ENCODE data around the gene CCL14.
"Not testable (repeated sequence)": the region's sequence is repeated elsewhere in the genome, so short reads cannot be mapped to it uniquely, and the experiment has no call there.

CCL14 gene

DNA sequence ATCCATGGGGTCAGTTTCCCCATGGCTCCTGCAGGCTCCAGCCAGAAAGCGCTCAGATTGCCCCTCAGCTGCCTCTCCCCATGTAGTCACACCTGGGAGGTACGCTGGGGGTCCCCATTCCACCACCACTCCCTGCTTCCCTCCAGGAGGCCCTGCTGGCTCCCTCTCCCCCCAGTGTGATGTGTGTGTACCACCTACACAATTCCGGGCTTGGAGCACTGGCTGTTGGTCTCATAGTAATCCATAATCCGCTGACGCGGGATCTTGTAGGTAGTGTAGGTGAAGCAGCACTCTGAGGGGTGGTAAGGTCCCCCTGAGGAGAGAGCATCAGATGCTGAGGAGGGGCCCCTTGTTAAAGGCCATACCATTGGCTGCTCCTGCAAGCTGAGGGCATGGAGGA lies 2.4 kb downstream of the CCL14 start:
- DNase-seq, result no peak

DNA sequence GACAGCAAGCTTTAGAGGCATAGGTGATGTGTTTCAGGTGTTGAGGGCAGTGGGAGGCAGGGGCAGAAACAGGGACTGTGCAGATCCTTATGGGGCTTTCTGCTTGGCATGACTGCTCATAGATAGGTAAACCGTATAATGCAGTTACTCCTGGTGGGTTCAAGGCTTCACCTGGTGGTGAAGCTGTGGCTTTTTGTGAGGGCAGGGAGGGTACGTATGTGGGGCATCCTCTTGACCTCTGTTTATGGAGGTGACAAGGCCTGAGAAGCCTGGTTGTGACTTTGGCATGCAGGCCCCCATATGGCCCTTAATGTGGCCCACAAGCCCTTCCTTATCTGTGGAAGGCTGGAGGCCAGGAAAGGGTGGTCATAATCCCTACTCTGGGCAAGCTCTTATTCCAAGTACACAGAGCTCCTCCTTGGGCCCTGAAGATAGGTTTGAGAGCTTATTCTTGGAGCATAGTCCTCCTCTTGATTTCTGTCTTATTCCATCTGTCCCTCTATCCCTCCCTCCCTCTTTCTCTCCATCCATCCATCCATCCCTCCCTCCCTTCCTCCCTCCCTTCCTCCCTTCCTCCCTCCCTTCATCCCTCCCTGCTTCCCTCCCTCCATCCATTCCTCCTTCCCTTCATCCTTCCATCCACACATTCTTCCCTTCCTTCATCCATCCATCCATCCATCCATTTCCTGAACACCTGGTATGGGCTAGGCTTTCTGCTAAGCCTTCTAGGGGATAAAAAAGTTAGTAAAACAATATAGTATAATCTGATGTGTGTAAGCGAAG lies 3.9 kb downstream of the CCL14 start:
- DNase-seq, result no peak

DNA sequence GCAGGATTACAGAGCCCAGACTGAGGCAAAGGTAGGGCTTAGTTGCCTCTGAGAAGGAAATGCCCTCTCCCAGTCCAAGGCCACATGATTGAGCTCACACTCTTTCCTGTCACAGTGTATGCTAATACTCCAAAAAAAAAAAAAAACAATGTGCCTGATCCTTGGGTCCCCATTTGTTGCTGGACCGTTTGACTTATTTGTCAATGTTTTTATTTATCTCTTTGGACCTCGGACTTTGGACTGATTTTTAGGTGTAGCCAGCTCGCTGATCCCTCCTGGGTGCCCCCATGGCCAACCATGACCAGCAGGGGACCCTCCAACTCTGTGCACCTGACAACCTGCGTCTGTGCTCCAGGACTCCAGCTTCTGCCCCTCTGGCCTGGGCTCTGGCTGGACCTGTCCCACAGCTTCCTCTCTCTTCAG lies 4.6 kb downstream of the CCL14 start:
- DNase-seq, result no peak

DNA sequence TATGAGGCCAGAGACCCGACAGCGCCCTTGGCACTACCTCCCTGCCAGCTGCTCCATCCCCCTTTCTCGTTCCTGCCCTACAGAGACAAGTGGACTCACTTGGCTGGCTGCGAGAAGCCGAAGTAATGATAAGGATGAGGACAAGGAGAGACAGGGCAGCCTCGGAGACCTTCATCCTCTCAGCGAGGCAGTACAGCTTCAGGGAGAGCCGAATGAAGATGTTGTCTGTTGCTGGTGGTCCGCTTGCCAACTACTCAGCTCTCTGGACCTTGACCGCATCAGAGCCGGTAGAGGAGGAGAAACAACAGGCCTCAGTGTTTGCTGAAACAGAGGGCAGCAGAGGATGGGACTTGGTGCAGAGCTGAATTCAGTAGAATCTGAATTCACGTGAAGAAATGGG lies 5.3 kb downstream of the CCL14 start, which contains the start of gene CCL16:
CCL16 (minus strand) TSS at position 252 of the 400 bp plus-strand sequence; CDS start at position 175, 77 bp downstream.
- no peak for DNase-seq

DNA sequence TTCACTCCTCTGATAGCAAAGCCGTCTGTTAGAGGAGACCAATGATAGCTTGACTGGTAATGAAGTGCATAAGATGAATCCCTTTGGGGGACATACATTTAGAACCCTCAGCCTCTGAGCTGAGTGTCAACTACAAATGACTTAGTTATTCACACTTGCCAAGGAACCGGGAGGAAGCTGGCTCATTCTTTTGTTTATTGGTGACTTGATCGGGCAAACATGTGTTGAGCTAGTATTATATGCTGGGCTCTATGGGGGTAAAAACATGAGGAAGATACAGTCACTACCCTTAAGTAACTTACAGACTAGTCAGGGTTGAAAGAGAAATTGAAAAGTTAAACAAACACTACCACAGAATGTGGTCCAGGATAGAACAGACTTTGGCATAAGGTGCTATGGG lies 8.2 kb downstream of the CCL14 start:
- DNase-seq, result no peak

DNA sequence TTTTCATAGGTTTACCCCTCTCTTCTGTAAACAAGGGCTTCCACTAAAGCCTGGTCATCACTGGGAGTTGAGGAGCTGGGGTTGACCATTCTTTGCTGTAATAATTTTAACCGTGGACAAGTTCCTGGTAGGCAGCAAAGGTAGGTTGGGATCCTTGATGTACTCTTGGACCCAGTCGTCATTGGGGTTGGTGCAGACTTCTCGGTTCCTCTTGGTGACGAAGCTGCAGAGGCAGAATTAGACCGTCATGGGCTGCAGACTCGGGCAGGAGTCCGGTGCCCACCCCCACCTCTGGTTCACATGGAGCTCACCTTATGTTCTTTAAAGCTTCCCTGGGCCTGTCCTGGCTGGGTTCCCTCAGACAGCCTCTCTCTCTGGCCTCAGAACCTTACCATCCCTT lies 9.0 kb downstream of the CCL14 start:
- no peak for DNase-seq

DNA sequence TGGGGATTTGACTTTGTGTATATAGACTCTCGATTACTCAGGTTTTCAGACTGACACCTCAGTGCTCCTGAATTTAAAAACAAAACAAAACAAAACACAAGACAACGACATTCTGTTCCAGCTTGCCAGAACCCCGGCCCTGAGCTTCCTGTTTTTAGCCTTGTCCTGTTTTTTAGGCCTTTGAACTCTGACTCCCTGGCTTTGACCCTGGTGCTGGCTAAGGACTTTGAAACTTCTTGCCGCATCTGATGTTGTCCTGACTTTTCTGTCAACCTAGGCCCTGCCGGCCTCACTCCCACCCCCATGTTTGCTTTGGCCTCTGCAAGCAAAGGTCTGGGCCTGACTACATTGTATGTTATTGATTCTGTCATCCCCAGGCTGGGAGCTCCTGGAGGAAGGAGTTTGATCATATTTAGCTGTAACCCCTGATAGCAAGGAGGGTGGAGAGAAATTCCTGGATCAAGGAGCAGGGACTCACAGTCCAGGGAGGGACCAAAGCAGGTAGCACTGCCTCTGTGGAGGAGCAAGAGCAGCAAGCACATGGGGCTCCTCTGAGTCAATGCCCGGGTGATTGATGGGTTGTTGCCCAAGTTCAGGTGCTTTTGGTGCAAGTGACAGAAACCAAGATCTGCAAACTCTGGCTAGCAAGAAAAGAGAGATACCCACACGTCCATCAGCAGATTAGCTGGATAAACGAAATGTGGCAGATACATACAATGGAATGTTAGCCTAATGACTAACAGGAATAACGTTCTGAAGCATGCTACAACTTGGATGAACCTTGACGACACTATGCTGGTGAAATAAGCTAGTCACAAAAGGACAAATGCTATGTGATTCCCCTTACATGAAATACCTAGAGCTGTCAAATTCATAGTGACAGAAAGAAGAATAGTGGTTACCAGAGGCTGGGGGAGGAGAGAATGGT lies 12.9 kb downstream of the CCL14 start:
- no peak for DNase-seq

DNA sequence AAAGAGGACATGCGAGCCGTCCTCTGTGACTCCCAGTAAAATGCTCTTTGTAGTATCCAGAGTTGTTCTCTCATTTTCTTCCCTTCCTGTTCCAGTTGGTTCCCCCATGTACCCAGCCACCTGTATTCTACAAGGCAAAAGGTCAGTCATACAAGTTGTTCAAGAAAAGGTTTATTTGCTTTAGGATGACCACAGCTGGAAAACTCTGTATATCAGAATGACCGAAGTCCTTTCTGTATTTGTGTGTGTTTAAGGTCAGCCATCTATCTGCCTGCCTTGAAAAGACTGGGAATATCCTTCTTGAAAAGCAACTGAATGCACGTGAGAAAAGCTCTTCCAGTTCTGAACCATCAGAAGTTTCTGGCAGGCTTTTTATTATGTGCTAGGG lies 13.6 kb downstream of the CCL14 start:
- no peak for DNase-seq

DNA sequence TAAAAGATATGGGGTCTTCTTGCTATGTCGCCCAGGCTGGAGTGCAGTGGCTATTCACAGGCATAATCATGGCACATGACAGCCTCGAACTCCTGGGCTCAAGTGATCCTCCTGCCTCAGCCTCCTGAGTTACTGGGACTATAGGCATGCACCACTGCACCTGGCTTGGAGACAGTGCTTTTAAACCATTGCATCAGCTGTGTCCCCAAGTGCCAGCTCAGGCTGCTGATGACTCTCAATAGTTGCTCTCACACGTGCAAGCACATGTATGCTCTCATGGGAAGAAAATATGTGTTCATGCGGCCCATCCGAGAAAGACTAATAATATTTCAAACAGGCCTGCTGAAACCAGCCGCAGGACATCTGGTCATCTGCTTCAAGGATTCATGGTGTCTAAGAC lies 14.0 kb downstream of the CCL14 start:
- DNase-seq, result no peak

DNA sequence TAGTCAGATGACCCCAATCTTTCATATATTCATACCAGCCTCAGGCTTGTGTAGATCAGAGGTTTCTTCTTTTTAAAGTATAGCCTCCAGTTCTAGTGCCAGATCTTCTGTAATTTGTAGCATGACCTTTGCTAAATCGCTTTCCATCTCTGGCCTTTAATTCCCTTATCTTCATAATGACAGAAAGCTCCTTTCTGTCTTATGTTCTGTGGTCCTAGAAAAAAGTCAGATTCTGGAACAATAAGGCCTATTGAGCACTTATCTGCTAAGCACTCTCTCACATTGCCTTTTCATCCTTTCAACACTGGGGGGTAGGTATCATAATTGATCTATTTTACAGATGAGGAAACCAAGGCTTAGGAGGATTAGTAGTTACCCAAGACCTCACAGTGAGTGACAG lies 14.5 kb downstream of the CCL14 start:
- no peak for DNase-seq

DNA sequence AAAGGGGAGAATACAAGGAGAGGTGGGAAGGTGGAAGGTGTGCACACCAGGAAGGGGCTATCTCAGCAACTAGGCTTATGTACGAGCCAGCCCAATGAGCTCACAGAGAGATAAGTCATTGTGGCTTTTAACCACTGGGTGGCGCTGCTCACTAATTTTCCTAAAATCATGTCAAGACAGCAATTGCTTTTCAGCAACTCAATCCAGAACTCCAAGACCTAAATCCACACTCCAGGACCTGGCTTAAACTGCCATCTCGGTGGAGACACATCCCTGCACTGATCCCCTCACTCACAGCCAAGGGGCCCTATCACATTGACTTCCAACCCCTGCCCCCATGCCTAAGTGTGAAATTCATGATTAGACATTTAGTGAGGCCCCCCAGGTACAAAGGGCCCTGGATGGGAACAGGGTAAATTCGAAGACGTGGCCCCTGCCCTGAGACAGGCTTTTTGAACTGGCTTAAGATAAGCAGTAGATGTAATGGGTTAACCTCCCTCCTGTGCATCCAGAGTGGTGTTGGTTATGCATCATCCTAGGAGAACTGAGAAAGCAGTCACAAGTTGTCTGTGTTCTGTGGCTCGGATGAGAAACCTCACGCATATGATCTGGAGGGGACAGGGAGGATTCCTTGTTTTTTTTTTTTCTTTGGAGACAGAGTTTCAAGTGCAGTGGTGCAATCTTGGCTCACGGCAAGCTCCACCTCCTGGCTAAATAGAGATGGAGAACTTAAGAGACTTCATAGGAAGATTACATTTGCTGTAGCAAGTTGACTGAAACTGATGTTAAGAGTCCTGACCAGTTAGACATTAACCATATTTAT lies 16.8 kb downstream of the CCL14 start:
- DNase-seq, result peak; percentile 44

DNA sequence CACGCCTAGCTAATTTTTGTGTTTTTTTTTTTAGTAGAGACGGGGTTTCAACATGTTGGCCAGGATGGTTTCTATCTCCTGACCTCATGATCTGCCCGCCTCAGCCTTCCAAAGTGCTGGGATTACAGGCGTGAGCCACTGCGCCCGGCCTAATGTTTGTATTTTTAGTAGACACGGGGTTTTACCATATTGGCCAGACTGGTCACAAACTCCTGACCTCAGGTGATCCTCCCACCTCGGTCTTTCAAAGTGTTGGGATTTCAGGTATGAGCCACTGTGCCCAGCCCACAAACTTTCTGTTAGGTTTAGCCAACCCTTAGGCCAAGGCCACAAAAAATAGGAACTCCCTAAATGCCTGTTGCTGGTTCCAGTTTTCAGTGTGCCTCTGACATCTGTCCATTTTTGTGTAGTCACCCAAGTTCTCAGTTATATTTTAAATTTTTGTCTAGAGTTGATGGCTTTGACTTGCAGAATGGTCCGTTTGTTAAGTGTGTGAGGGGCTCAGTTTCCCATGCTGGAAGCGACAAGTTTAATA lies 17.9 kb downstream of the CCL14 start:
- DNase-seq, result no peak

DNA sequence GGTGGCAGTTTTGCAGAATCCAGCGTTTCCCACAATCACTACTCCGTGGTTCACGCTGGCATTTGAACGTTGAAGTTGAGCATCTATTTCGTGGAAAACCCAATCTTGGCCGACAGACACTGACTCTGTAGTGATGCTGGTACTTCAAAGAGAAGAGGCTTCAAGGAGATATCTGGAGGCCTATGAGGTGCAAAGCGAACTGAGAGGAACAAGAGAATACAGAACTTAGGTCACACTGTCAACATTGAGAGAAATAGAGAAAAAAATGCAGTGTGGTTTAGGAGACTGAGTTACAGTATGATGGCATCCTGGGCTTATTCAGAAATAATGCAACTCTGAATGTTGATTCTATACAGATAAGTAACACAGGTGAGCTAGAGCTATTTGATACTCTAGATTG lies 21.3 kb downstream of the CCL14 start:
- DNase-seq, result no peak

DNA sequence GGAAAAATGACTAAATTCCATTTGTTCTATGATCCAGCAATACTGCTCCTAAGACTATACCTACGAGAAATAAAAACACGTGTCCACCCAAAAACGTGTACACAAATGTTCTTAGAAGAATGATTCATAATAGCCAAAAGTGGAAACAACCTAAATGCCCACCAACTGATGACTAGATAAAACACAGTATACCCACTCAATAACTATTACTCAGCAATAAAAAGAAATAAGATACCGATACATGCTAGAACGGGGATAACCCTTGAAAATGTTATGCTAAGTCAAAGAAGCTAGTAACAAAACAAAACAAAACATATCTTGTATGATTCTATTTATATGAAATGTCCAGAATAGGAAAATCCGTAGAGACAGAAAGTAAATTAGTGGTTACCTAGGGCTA lies 22.9 kb downstream of the CCL14 start:
- no peak for DNase-seq

DNA sequence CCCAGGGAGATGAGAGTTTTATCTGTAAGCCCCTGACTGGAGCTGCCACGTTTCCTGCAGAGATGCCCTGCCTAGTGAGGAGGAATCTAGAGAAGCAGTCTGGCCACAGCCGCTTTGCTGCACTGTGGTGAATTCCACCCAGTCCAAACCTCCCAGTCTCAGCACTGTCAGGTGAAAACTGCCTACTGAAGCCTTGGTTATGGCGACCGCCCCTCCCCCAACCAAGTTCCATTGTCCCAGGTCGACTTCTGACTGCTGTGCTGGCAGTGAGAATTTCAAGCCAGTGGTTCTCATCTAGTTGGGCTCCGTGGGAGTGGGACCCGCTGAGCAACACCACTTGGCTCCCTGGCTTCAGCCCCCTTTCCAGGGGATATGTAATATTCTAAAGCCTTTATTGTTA lies 32.8 kb downstream of the CCL14 start:
- DNase-seq, result no peak

DNA sequence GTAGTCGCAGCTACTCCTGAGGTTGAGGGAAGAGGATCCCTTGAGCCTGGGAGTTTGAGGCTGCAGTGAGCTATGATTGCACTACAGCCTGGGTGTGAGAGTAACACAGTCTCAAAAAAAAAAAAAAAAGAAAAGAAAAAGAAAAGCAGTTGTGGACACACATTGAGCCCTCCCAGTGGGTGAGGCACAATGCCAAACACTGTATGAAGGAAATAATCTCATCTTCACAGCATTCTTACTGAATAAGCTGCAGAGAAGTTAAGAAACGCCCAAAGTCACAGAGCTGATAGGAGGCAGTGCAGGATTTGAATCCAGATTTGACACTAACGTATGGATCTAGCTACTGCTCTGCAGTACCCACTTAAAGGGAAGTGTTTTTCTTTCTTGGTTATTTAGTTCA lies 37.1 kb downstream of the CCL14 start:
- no peak for DNase-seq

DNA sequence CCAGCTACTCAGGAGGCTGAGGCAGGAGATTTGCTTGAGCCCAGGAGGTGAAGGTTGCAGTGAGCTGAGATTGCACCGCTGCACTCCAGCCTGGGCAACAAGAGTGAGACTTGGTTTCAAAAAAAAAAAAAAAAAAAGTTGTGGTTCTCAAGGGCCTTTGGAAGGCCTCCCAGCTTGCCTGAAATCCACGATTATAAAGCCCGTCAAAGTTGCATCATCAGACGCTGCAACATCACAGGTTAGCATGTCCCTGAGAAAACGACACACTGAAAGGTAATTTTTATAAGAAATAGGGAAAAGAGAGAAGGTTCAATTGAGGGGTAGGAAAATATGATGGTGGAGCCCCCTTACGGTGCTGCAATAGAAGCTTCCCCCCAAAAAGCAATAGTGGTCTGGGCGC lies 38.4 kb downstream of the CCL14 start:
- DNase-seq, result no peak

DNA sequence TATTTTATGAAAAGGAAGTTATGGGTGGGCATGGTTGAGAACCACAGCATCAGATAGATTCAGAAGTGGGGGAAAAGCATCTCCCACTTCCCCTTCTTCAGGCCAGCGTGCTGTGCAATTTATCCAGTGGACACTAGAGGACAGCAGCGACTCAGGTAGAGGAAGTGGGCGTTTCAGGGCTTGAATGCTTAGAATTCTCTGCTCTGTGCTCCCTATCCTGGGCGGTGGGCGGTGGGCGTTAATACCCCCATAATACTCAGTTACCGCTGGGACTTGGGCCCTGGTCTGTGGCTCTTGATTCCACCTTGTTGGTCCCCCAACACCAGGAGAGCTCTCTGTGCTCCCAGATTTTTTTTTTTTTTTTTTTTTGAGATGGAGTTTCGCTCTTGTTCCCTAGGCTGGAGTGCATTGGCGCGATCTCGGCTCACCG lies 39.4 kb downstream of the CCL14 start:
- DNase-seq, result peak; percentile 6

DNA sequence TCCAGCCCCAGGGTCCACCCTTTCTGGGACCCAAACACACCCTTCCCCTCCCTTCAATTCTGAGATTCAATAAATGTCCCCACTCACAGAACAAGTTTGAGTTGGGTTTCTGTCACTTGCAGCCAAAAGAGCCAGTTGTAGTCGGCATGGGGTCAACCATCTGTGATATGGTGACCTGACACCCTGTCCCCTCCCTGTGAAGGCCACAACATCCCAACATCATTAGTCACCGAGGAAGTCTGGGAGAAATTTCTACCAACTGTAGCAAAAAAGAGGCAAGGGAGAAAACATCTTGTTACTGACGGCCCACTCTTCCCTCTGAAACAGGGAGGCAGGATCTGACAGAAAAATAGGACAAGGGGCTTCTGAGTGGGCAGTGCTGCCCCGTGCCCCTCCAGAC lies 42.4 kb downstream of the CCL14 start:
- DNase-seq, result no peak

DNA sequence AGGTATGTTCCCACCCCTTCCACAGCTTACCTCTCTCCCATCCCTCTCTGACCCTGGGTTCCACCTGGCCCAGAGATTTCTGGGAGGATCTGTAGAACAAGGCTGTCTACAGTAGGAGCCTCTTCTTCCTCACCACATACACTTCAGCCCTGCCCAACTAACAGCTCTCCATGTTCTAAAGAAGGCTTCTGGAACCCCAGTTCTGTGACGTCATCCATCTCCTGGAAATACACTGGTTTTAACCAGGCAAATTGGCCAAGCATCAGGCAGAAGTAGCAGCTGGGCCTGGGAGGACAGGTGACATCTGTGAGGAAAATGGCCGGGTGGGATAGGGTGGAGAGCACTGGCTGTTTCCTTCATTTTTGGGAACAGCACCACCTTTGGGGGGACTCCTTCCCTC lies 43.0 kb downstream of the CCL14 start, which contains the start of gene LYZL6:
LYZL6 (minus strand) TSS at position 177 of the 400 bp plus-strand sequence. CDS start 4,357 bp downstream, outside the sequence.
- DNase-seq, result no peak

DNA sequence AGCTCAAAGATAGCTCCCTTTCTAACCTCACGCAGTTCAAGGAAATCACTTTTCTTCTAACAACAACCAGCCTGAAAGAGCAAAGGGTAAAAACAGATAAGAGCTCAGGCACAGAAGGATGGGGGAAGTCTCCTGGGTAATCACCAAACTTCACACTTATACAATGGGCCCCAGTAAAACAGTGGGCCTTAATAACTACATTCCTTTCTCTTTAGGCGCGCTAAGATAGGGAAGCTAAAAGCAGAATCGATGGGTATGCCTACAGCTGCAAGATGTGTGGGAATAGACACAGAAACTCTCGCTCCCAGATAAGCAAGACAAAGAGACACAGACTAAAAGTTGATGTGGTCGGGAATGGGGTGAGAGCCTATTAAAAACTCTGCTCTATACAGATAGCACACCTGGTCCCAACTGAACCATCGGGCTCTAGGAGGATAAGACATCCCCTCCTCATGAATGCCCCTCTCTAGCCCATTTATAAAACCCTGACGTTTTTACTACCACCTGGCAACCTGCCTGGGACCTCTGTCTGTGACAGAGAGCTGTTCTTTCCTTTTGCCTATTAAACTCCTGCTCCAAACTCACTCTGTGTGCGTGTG lies 43.8 kb downstream of the CCL14 start:
- DNase-seq, result no peak

DNA sequence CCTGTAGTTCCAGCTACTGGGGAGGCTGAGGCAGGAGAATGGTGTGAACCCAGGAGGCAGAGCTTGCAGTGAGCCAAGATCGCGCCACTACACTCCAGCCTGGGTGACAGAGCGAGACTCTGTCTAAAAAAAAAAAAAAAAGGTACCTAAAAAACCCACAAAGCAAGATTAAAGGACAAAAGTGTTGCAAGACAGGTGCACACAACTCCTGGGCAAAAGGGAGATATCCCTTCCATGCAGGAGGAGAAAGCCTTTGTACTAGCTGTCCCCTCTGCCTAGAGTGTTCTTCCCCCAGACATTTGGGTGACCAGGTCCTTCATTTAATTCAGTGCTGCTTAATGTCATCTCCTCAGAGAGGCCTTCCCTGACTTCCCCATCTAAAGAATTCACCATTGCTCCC lies 48.0 kb downstream of the CCL14 start:
- DNase-seq, result not testable (repeated sequence)
